Left lung (tissue), 10 donors: ENCODE data around the gene ZNF124. TPM values are rescaled to one million over a fixed set of nuclear protein-coding genes. Genes with fewer than 3 reads are reported as not detected.

Source experiments
- ATAC-seq: fragments of 200-7000 bp; cut with Tn5 transposase; one replicate; pipeline ENCODE4 v1.9.1; 2020; ENCODE audit warnings: moderate library complexity
- DNase-seq, 4 donors: peaks; one replicate each; pipeline ENCODE4 v3.0.0-alpha.2; 2013 to 2020
- H3K27ac ChIP-seq, 2 donors: fragments of 200-600 bp; sonication (generic) in 1 of 2; one replicate each; pipeline versions ENCODE4 v1.5.0 to v1.8.0; 2020 to 2021
- H3K27me3 ChIP-seq, 2 donors: fragments of 200-600 bp; sonication (generic) in 1 of 2; one replicate each; pipeline versions ENCODE4 v1.5.0 to v1.8.0; 2020 to 2021
- H3K36me3 ChIP-seq, 2 donors: fragments of 200-600 bp; sonication (generic) in 1 of 2; one replicate each; pipeline versions ENCODE4 v1.5.0 to v1.8.0; 2020 to 2021
- H3K4me1 ChIP-seq, 2 donors: fragments of 200-600 bp; one replicate each; pipeline ENCODE4 v1.8.0; 2021
- H3K4me3 ChIP-seq, 2 donors: fragments of 200-600 bp; sonication (generic) in 1 of 2; one replicate each; pipeline versions ENCODE4 v1.5.0 to v1.8.0; 2020 to 2021; ENCODE audit warnings: mild to moderate bottlenecking in 1 of 2
- H3K9me3 ChIP-seq, 2 donors: fragments of 200-600 bp; sonication (generic) in 1 of 2; one replicate each; pipeline versions ENCODE4 v1.5.0 to v1.8.0; 2020 to 2021
- CTCF ChIP-seq, 2 donors: fragments of 200-600 bp; sonication (generic) in 1 of 2; IDR thresholded peaks; one replicate each; pipeline versions ENCODE4 v1.5.0 to v1.8.0; 2021; ENCODE audit warnings: antibody characterized with exemption in 2 of 2
- intact Hi-C, 2 donors: fragments of 100-400 bp; cut with DNase I; formaldehyde crosslinking; loops; one replicate each; pipeline versions ENCODE4 v1.11.2 to v1.14.2; 2022
- microRNA-seq, 2 donors: library from miRNA; unstranded; fragments of <30 nt; microRNA quantifications; one replicate each; pipeline ENCODE4, GENCODE V29; 2019
- polyA plus RNA-seq, 6 donors: library from polyadenylated mRNA; unstranded; fragments of 120-200 nt; gene quantifications; one replicate each; pipeline ENCODE4 v1.2.1, GENCODE V29; 2013; ENCODE audit not compliant: insufficient read length in 6 of 6
- total RNA-seq, 2 donors: library from RNA; stranded (reverse); fragmentation: NEBNext Ultra II Directional; extraction: Animal tissue kit (Norgen Biotek cat#: 25700); gene quantifications; one replicate each; pipeline ENCODE4 v1.2.1, GENCODE V29; 2021
- donor health status: DM: no; HTN: yes; CAD: no.
- donor health status: DM: no; HTN: no; CAD: no.

Gene ZNF124
- total and polyA plus RNA-seq, 8 donors, result 16.3 to 26.5 (median 18.0) TPM

GRCh38 chr1:247111259-247111699 is 60.5 kb downstream of the ZNF124 start:
- TF ChIP-seq CTCF (IDR thresholded peaks at IDR 0.05), result no peak
- Histone ChIP-seq H3K27me3 (peaks cover 0 to 47% of the 10 kb centered on the region in 2 donors), H3K4me3 (peak overlapping the region; percentile 64 to 65), H3K4me1 (peaks cover 6 to 25% of the 10 kb centered on the region in 2 donors), H3K9me3 (no peaks in the 10 kb centered on the region), H3K36me3 (no peaks in the 10 kb centered on the region), H3K27ac (peak overlapping the region; percentile 65 to 78)
- DNase-seq, result peak in 3 of 4 donors; percentile 13 to 84 (median 29)
- intact Hi-C loops, result no loop called here
- ATAC-seq, result peak; percentile 24

GRCh38 chr1:247110627-247111258 is 61.1 kb downstream of the ZNF124 start:
- intact Hi-C loops, result no loop called here
- DNase-seq (peak in 2 of 4 donors; percentile 10 to 21), ATAC-seq (no peak)
- Histone ChIP-seq H3K36me3 (no peaks in the 10 kb centered on the region), H3K4me3 (peak overlapping the region; percentile 64 to 65), H3K9me3 (no peaks in the 10 kb centered on the region), H3K4me1 (peaks cover 6 to 25% of the 10 kb centered on the region in 2 donors), H3K27ac (peak overlapping the region; percentile 65 to 78), H3K27me3 (peaks cover 0 to 47% of the 10 kb centered on the region in 2 donors)
- no peak for TF ChIP-seq CTCF (IDR thresholded peaks at IDR 0.05)

DNA sequence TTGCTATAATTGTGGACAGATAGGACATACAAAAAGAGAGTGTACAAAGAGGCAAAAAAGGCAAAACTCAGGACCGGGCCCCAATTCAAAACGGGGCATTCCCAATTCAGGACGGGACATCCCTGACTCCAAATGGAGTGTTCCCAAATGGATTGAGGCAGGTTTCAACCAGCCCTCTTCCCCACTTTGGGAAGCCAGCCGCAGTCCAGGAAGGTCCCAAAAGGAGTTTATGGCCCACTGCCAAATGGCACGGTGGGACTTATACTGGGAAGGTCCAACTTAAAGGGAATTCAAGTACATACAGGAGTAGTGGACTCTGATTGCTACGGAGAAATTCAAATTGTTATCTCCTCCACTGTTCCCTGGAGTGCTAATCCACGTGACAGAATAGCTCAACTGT is 64.1 kb downstream of the ZNF124 start:
- TF ChIP-seq CTCF (IDR thresholded peaks at IDR 0.05), result no peak
- Histone ChIP-seq H3K27me3 (peaks cover 0 to 38% of the 10 kb centered on the region in 2 donors), H3K27ac (no peak overlapping the region), H3K4me1 (peaks cover 6 to 37% of the 10 kb centered on the region in 2 donors), H3K4me3 (no peak overlapping the region), H3K9me3 (peaks cover 0 to 2% of the 10 kb centered on the region in 2 donors), H3K36me3 (no peaks in the 10 kb centered on the region)
- intact Hi-C loops, result no loop called here
- DNase-seq (no peak), ATAC-seq (no peak)

GRCh38 chr1:247105966-247106365 is 65.9 kb downstream of the ZNF124 start:
- ATAC-seq (no peak), DNase-seq (no peak)
- Histone ChIP-seq H3K9me3 (peaks cover 0 to 20% of the 10 kb centered on the region in 2 donors), H3K27me3 (peaks cover 0 to 21% of the 10 kb centered on the region in 2 donors), H3K4me1 (peaks cover 0 to 26% of the 10 kb centered on the region in 2 donors), H3K27ac (no peak overlapping the region), H3K4me3 (no peak overlapping the region), H3K36me3 (peaks cover 4 to 12% of the 10 kb centered on the region in 2 donors)
- intact Hi-C loops, result no loop called here
- TF ChIP-seq CTCF (IDR thresholded peaks at IDR 0.05), result no peak

Small RNAs within 50 kb of the gene (microRNA-seq; reads per million reads assigned to microRNA genes)
- 0 reads per million in 2 donors for gene MIR3916

Other genes starting within 250 kb of the ZNF124 start
- gene AHCTF1, start 240.1 kb downstream of the ZNF124 start, total RNA-seq, result 10 to 100 TPM; 22.4 to 30.8 TPM
- 10 to 100 TPM; 43.8 to 62.5 (median 50.0) TPM for gene AHCTF1, start 240.1 kb downstream of the ZNF124 start, polyA plus RNA-seq
- gene ZNF695, start 164.0 kb downstream of the ZNF124 start, total RNA-seq, result 1 to 10 TPM in 1 of 2 donors, under 1 TPM in 1; 0.13 to 1.0 TPM
- 1 to 10 TPM; 2.2 to 5.5 (median 4.0) TPM for gene ZNF695, start 164.0 kb downstream of the ZNF124 start, polyA plus RNA-seq
- 1 to 10 TPM; 3.4 to 3.8 TPM for gene ZNF670, start 93.2 kb downstream of the ZNF124 start, total RNA-seq
- gene ZNF670, start 93.2 kb downstream of the ZNF124 start, polyA plus RNA-seq, result 1 to 10 TPM; 4.8 to 6.5 (median 6.0) TPM
- gene ZNF669, start 67.7 kb downstream of the ZNF124 start, total RNA-seq, result 1 to 10 TPM; 6.9 to 7.1 TPM
- gene ZNF669, start 67.7 kb downstream of the ZNF124 start, polyA plus RNA-seq, result 10 to 100 TPM in 5 of 6 donors, 1 to 10 TPM in 1; 9.6 to 12.3 (median 10.9) TPM
- not detected for gene VN1R5, start 84.1 kb upstream of the ZNF124 start, total RNA-seq
- under 1 TPM in 1 of 6 donors, not detected in 5; 0.11 TPM for gene VN1R5, start 84.1 kb upstream of the ZNF124 start, polyA plus RNA-seq
- gene ZNF496, start 159.8 kb upstream of the ZNF124 start, total RNA-seq, result 10 to 100 TPM; 18.2 to 19.2 TPM
- gene ZNF496, start 159.8 kb upstream of the ZNF124 start, polyA plus RNA-seq, result 10 to 100 TPM; 35.5 to 44.8 (median 38.5) TPM
- 1 to 10 TPM; 2.0 to 6.6 TPM for gene NLRP3, start 244.2 kb upstream of the ZNF124 start, total RNA-seq
- 1 to 10 TPM in 4 of 6 donors, under 1 TPM in 2; 0.81 to 1.9 (median 1.2) TPM for gene NLRP3, start 244.2 kb upstream of the ZNF124 start, polyA plus RNA-seq